Measurements from ENCODE around the gene DOC2A. TPM values are rescaled to one million over a fixed set of nuclear protein-coding genes. Genes with fewer than 3 reads are reported as not detected.

DOC2A gene
- total RNA-seq, 2 experiments from 2014 or later, result not detected

DNA sequence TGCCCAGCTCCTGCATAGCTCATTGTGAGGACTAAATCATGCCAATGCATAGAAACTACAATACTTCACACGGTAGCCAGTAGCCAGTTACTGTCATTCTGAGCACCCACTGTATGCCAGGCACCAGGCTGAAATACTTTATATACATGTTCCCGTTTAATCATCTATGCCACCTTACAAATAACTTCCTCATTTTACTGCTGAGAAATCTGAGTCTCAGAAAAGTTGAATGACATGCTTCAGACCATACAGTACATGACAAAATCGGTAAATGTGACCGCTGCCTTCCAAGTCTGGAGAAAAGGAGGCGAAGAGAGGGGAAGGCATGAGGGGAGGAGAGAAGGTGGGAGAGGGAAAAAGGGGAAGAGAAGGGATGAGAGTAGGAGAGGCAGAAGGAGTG lies 29.4 kb upstream of the DOC2A start:
- Mint-ChIP-seq H3K9me3 (no peaks in the 10 kb centered on the region), H3K27me3 (peaks cover 18% of the 10 kb centered on the region), H3K4me1 (peaks cover 2% of the 10 kb centered on the region), H3K4me3 (no peak overlapping the region), H3K36me3 (no peaks in the 10 kb centered on the region), H3K27ac (no peak overlapping the region)
- DNase-seq (no peak), ATAC-seq (ENCODE audit: low read depth) (no peak)
- POLR2A ChIA-PET, result interaction anchor here (0.6 kb wide), 1 partner anchor 289 kb away, joined by 3 read pairs; no protein-coding TSS in a partner anchor

GRCh38 chr16:30033270-30033669 lies 22.4 kb upstream of the DOC2A start:
- no peak for ATAC-seq (ENCODE audit: low read depth)
- no peaks in the 10 kb centered on the region for H3K9me3 Mint-ChIP-seq
- H3K36me3 Mint-ChIP-seq, result no peaks in the 10 kb centered on the region
- H3K27ac Mint-ChIP-seq, result no peak overlapping the region
- H3K4me3 Mint-ChIP-seq, result no peak overlapping the region
- no peak for DNase-seq
- H3K4me1 Mint-ChIP-seq, result peaks cover 6% of the 10 kb centered on the region
- POLR2A ChIA-PET, result no interaction called here
- peaks cover 44% of the 10 kb centered on the region for H3K27me3 Mint-ChIP-seq

- DNase-seq (peak; percentile 59), ATAC-seq (ENCODE audit: low read depth) (peak; percentile 45)
- H3K27me3 Mint-ChIP-seq, result peaks cover 52% of the 10 kb centered on the region
- peaks cover 8% of the 10 kb centered on the region for H3K4me1 Mint-ChIP-seq
- H3K9me3 Mint-ChIP-seq, result no peaks in the 10 kb centered on the region
- no peak overlapping the region for H3K27ac Mint-ChIP-seq
- POLR2A ChIA-PET, result interaction anchor here (0.6 to 1.2 kb wide), 7 partner anchors 33 to 1422 kb away, joined by 3 to 6 read pairs (median 4); partner anchors contain the start of genes ALDOA and SULT1A1
- H3K36me3 Mint-ChIP-seq, result no peaks in the 10 kb centered on the region
- no peak overlapping the region for H3K4me3 Mint-ChIP-seq
Observed at GRCh38 chr16:30032083-30032819, 21.4 kb upstream of the DOC2A start.

GRCh38 chr16:30031477-30031918 lies 20.7 kb upstream of the DOC2A start:
- ATAC-seq (ENCODE audit: low read depth) (no peak), DNase-seq (no peak)
- Mint-ChIP-seq H3K4me3 (no peak overlapping the region), H3K36me3 (no peaks in the 10 kb centered on the region), H3K27ac (no peak overlapping the region), H3K27me3 (peaks cover 58% of the 10 kb centered on the region), H3K4me1 (peaks cover 8% of the 10 kb centered on the region), H3K9me3 (no peaks in the 10 kb centered on the region)
- POLR2A ChIA-PET, result interaction anchor here (0.6 to 1.2 kb wide), 5 partner anchors 205 to 1422 kb away, joined by 3 to 5 read pairs (median 4); partner anchors contain the start of gene SULT1A1

GRCh38 chr16:30030841-30031413 lies 20.1 kb upstream of the DOC2A start, which contains the start of gene TLCD3B:
Gene TLCD3B, minus strand, starts transcription at chr16:30031271. Its CDS starts 744 bp downstream, at chr16:30030527.
- DNase-seq, result peak; percentile 41
- H3K27me3 Mint-ChIP-seq, result peaks cover 58% of the 10 kb centered on the region
- H3K27ac Mint-ChIP-seq, result no peak within 1 kb of the TSS
- H3K4me1 Mint-ChIP-seq, result peaks cover 8% of the 10 kb centered on the region
- H3K36me3 Mint-ChIP-seq, result no peaks in the 10 kb centered on the region
- POLR2A ChIA-PET, result interaction anchor here (0.6 kb wide), 1 partner anchor 1034 kb away, joined by 3 read pairs; no protein-coding TSS in a partner anchor
- H3K9me3 Mint-ChIP-seq, result no peaks in the 10 kb centered on the region
- no peak within 1 kb of the TSS for H3K4me3 Mint-ChIP-seq
- ATAC-seq (ENCODE audit: low read depth), result no peak

GRCh38 chr16:30030011-30030685 lies 19.3 kb upstream of the DOC2A start:
- peaks cover 52% of the 10 kb centered on the region for H3K27me3 Mint-ChIP-seq
- DNase-seq (no peak), ATAC-seq (ENCODE audit: low read depth) (no peak)
- POLR2A ChIA-PET, result no interaction called here
- H3K4me3 Mint-ChIP-seq, result no peak overlapping the region
- H3K9me3 Mint-ChIP-seq, result no peaks in the 10 kb centered on the region
- H3K36me3 Mint-ChIP-seq, result no peaks in the 10 kb centered on the region
- H3K27ac Mint-ChIP-seq, result no peak overlapping the region
- peaks cover 7% of the 10 kb centered on the region for H3K4me1 Mint-ChIP-seq

GRCh38 chr16:30028438-30029076 lies 17.7 kb upstream of the DOC2A start:
- DNase-seq (peak; percentile 63), ATAC-seq (ENCODE audit: low read depth) (peak; percentile 47)
- POLR2A ChIA-PET, result interaction anchor here (0.8 kb wide), 1 partner anchor 8 kb away, joined by 3 read pairs; no protein-coding TSS in a partner anchor
- H3K36me3 Mint-ChIP-seq, result no peaks in the 10 kb centered on the region
- H3K9me3 Mint-ChIP-seq, result no peaks in the 10 kb centered on the region
- H3K4me1 Mint-ChIP-seq, result peaks cover 6% of the 10 kb centered on the region
- no peak overlapping the region for H3K27ac Mint-ChIP-seq
- peaks cover 50% of the 10 kb centered on the region for H3K27me3 Mint-ChIP-seq
- no peak overlapping the region for H3K4me3 Mint-ChIP-seq

- POLR2A ChIA-PET, result interaction anchor here (0.5 to 0.8 kb wide), 3 partner anchors 9 to 448 kb away, joined by 3 read pairs; no protein-coding TSS in a partner anchor
- Mint-ChIP-seq H3K27ac (no peak overlapping the region), H3K36me3 (no peaks in the 10 kb centered on the region), H3K4me1 (peaks cover 6% of the 10 kb centered on the region), H3K4me3 (no peak overlapping the region), H3K9me3 (no peaks in the 10 kb centered on the region), H3K27me3 (peaks cover 50% of the 10 kb centered on the region)
- ATAC-seq (ENCODE audit: low read depth) (no peak), DNase-seq (no peak)
Observed at GRCh38 chr16:30027588-30028437, 17.0 kb upstream of the DOC2A start.

GRCh38 chr16:30026449-30026848 lies 15.6 kb upstream of the DOC2A start:
- H3K9me3 Mint-ChIP-seq, result no peaks in the 10 kb centered on the region
- peaks cover 40% of the 10 kb centered on the region for H3K27me3 Mint-ChIP-seq
- H3K27ac Mint-ChIP-seq, result no peak overlapping the region
- no peak overlapping the region for H3K4me3 Mint-ChIP-seq
- ATAC-seq (ENCODE audit: low read depth), result no peak
- DNase-seq, result no peak
- no peaks in the 10 kb centered on the region for H3K36me3 Mint-ChIP-seq
- peaks cover 2% of the 10 kb centered on the region for H3K4me1 Mint-ChIP-seq
- POLR2A ChIA-PET, result interaction anchor here (0.5 kb wide), 1 partner anchor 81 kb away, joined by 3 read pairs; no protein-coding TSS in a partner anchor

DNA sequence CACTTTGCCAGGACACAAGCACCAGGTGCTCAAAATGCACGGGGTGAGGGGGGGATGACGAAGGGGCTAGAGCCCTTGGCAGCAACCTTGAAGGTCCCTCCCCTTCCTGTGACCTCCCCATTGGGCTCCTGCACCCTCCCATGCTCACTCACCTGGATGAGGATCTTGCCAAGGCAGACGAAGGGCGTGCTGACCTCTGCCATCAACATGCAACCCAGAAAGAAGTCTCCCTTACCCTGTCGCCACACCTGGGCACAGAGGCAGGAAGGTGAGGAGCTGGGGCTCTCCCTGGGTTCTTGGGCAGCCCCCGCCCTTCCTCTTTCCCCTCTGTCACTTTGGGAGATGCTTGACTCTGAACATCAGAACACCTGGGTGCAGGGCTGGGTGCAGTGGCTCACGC lies 14.7 kb upstream of the DOC2A start:
- Mint-ChIP-seq H3K9me3 (no peaks in the 10 kb centered on the region), H3K36me3 (no peaks in the 10 kb centered on the region), H3K27ac (no peak overlapping the region), H3K4me1 (peaks cover 8% of the 10 kb centered on the region), H3K4me3 (no peak overlapping the region), H3K27me3 (peaks cover 35% of the 10 kb centered on the region)
- POLR2A ChIA-PET, result no interaction called here
- DNase-seq, result no peak
- no peak for ATAC-seq (ENCODE audit: low read depth)

- H3K4me3 Mint-ChIP-seq, result no peak overlapping the region
- POLR2A ChIA-PET, result no interaction called here
- peaks cover 32% of the 10 kb centered on the region for H3K27me3 Mint-ChIP-seq
- DNase-seq, result no peak
- H3K36me3 Mint-ChIP-seq, result no peaks in the 10 kb centered on the region
- H3K9me3 Mint-ChIP-seq, result no peaks in the 10 kb centered on the region
- peaks cover 9% of the 10 kb centered on the region for H3K4me1 Mint-ChIP-seq
- ATAC-seq (ENCODE audit: low read depth), result no peak
- no peak overlapping the region for H3K27ac Mint-ChIP-seq
Observed at GRCh38 chr16:30025156-30025555, 14.3 kb upstream of the DOC2A start.

GRCh38 chr16:30024451-30024850 lies 13.6 kb upstream of the DOC2A start:
- no peaks in the 10 kb centered on the region for H3K9me3 Mint-ChIP-seq
- POLR2A ChIA-PET, result no interaction called here
- H3K4me3 Mint-ChIP-seq, result no peak overlapping the region
- H3K27ac Mint-ChIP-seq, result no peak overlapping the region
- DNase-seq (no peak), ATAC-seq (ENCODE audit: low read depth) (no peak)
- peaks cover 24% of the 10 kb centered on the region for H3K27me3 Mint-ChIP-seq
- peaks cover 9% of the 10 kb centered on the region for H3K4me1 Mint-ChIP-seq
- H3K36me3 Mint-ChIP-seq, result no peaks in the 10 kb centered on the region
